ENCODE results near the gene GTF2A2. TPM values are rescaled to one million over a fixed set of nuclear protein-coding genes. Genes with fewer than 3 reads are reported as not detected.

The GTF2A2 gene
- total and polyA plus RNA-seq, 2 donors (not counting 1 experiment from before 2014, with no cell fraction given) = 39.7 to 60.0 TPM

- Histone ChIP-seq H3K9ac (ENCODE audit: low read length) (peak within 1 kb of the TSS; percentile 99), H3K79me2 (ENCODE audit: control insufficient read depth, insufficient read depth, low read length) (peaks cover 50% of the 10 kb centered on the region), H3K36me3 (replicated peaks in 1 of 2; ENCODE audit: control extremely low read depth in 1 of 2, control insufficient read depth in 1 of 2, extremely low read depth in 1 of 2, insufficient read depth in 2 of 2, low read length in 1 of 2) (peaks cover 0 to 3% of the 10 kb centered on the region in 2 experiments), H3K27me3 (replicated peaks in 1 of 4; ENCODE audit: control extremely low read depth in 1 of 4, control insufficient read depth in 3 of 4, insufficient read depth in 4 of 4, low read length in 3 of 4) (no peaks in the 10 kb centered on the region), H3K4me3 (ENCODE audit: control extremely low read depth in 1 of 5, extremely low read depth in 1 of 5, insufficient read depth in 1 of 5, low read depth in 2 of 5, low read length in 4 of 5) (peak within 1 kb of the TSS; percentile 66 to 99 (median 97)), H4K20me1 (ENCODE audit: control insufficient read depth, insufficient read depth, low read length, poor library complexity, severe bottlenecking) (peaks cover 33% of the 10 kb centered on the region), H3K27ac (ENCODE audit: low read length in 2 of 2) (peak within 1 kb of the TSS; percentile 93 to 98), H2AFZ (ENCODE audit: insufficient read depth, low read depth, low read length, poor library complexity, severe bottlenecking) (peak within 1 kb of the TSS; percentile 71), H3K4me1 (ENCODE audit: control insufficient read depth in 2 of 2, insufficient read depth in 2 of 2, low read length in 2 of 2) (peaks cover 43 to 44% of the 10 kb centered on the region in 2 donors), H3K9me3 (ENCODE audit: control extremely low read depth in 1 of 3, control insufficient read depth in 2 of 3, insufficient read depth in 1 of 3, low read length in 2 of 3) (no peaks in the 10 kb centered on the region), H3K4me2 (replicated peaks; ENCODE audit: low read depth, low read length, poor library complexity, severe bottlenecking) (peak within 1 kb of the TSS; percentile 85)
- Mint-ChIP-seq H3K27ac (peak within 1 kb of the TSS; percentile 98), H3K27me3 (no peaks in the 10 kb centered on the region), H3K4me3 (peak within 1 kb of the TSS; percentile 89), H3K4me1 (peaks cover 48% of the 10 kb centered on the region), H3K9me3 (ENCODE audit: insufficient read depth) (no peaks in the 10 kb centered on the region)
- peak; percentile 89 for ATAC-seq (ENCODE audit: low read depth)
- ChIA-PET POLR2A (interaction anchor here (0.7 to 1.7 kb wide), 7 partner anchors 32 to 918 kb away, joined by 3 to 12 read pairs (median 4); partner anchors contain the start of genes ANXA2, GTF2A2 and MINDY2), CTCF (interaction anchor here (0.8 to 5.4 kb wide), 9 partner anchors 32 to 1227 kb away, joined by 3 to 92 read pairs (median 6); partner anchors contain the start of gene GTF2A2)
- WGBS (ENCODE audit: insufficient coverage) = under 1% methylated on average over 75 of the region's 78 CpGs
- peak; percentile 99 for DNase-seq
- TF ChIP-seq EZH2 (IDR thresholded peaks at IDR 0.05; ENCODE audit: borderline replicate concordance, insufficient read depth, low read depth, low read length, poor library complexity, severe bottlenecking) (no peak), CTCF (IDR thresholded peaks at IDR 0.05) (no peak)
- intact Hi-C loops (cut with micrococcal nuclease) = loop anchor here (1.0 to 5.0 kb wide), 8 partner anchors 74 to 940 kb away; partner anchors contain the start of genes ADAM10, ICE2, MINDY2 and RNF111
These were observed 31.7 kb upstream of the GTF2A2 start, which contains the start of gene BNIP2 for GRCh38 chr15:59688782-59689625. BNIP2 (minus strand) TSS chr15:59689320; CDS start chr15:59682457, 6,863 bp downstream.

Data from B cell (primary cell).